GM12873 (cell line): ENCODE measurements around the gene MAN1A1.

Source experiments
- TF ChIP-seq, protein P1 (sequence below): IDR thresholded peaks from 2 replicates; pipeline ENCODE4 v1.5.1; 2012; ENCODE audit warnings: low read depth, mild to moderate bottlenecking, moderate library complexity, low read length, control low read depth; ENCODE audit not compliant: insufficient read depth; ENCODE audit errors: missing control alignments

Gene MAN1A1

DNA sequence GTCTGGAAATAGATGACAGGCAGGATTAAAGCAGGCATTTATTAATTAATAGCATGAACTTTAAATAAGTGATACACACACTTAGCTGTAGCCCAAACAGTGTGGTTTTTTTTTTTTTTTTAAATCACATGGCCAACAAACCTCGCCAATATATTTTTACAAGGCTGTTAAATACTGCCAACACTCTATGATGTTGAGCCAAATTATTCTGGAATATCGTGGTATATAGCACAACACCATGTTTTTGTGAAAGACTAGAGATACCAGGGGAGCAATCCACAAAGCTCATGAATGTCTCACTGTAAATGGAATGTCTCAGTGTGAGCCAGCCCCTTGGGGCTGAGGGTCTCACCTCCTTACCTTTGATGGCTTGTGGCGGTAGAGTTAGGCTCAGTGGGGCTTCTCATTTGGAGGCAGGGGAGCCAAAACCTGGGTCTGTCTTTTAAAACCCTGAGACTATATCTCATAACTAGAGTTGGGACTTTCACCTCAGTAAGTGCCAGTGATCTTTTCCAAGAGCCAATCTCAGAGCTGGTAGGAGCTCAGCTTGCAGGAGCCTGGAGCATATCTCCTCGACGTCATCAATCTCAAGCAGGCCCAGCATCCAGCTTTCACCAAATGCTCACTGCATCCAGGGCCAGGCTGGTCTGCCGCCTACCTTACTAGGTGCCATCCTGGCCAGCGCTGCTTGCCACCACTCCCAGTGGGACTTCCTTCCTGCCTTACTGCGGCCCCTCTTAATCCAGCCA is 192.6 kb downstream of the MAN1A1 start:
- TF ChIP-seq, protein P1, sequence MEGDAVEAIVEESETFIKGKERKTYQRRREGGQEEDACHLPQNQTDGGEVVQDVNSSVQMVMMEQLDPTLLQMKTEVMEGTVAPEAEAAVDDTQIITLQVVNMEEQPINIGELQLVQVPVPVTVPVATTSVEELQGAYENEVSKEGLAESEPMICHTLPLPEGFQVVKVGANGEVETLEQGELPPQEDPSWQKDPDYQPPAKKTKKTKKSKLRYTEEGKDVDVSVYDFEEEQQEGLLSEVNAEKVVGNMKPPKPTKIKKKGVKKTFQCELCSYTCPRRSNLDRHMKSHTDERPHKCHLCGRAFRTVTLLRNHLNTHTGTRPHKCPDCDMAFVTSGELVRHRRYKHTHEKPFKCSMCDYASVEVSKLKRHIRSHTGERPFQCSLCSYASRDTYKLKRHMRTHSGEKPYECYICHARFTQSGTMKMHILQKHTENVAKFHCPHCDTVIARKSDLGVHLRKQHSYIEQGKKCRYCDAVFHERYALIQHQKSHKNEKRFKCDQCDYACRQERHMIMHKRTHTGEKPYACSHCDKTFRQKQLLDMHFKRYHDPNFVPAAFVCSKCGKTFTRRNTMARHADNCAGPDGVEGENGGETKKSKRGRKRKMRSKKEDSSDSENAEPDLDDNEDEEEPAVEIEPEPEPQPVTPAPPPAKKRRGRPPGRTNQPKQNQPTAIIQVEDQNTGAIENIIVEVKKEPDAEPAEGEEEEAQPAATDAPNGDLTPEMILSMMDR = no peak

DNA sequence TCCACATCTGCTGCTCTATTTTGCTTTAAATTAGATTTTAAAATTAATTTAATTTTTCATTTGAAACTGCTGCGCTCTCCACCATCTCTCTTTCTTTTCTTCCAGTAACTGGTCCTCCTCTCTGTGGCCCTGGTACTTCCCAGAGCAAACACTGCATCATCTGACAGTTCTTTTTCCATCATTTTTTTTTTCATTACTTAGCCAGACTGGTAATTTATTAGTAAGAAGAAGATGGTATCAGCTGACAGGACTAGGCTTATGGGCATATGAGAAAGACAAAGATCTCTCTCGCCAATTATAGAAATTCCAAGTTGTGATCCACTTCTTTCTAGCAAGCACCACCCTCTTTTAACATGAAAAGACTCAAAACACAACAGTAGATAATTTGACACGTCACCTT is 197.4 kb downstream of the MAN1A1 start:
- TF ChIP-seq, protein P1 = no peak

DNA sequence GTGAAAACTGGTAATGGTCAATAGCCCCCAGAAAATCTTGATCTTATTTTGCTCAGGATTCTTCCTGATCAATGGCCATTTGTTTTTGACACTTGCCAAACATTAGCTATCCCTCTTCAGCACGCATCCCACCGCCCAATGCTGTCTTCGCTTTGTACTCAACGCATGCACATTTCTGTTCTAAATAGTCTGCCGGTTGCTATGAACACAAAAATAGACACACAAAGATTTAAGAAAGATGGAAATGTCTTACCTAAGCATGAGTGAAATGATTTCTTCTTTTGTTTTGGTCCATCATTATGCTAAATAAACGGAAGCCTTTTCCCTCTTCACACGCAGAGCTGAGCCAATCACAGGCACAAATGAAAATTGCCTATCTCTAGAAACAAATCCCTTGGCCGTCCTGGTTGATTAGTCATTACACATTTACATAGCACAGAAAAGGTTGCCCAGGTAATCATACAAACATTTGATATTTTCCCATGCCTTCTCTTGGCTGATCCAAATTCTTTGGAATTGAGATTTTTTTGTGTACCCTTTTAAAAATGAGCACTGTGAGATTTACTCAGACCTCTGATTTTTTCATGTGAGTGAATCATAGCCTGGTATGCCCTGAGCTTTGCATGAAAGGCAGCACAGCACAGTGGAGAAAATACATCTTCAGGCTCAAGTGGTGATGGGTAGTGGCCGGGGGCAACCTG is 200.6 kb downstream of the MAN1A1 start:
- TF ChIP-seq, protein P1 = no peak

DNA sequence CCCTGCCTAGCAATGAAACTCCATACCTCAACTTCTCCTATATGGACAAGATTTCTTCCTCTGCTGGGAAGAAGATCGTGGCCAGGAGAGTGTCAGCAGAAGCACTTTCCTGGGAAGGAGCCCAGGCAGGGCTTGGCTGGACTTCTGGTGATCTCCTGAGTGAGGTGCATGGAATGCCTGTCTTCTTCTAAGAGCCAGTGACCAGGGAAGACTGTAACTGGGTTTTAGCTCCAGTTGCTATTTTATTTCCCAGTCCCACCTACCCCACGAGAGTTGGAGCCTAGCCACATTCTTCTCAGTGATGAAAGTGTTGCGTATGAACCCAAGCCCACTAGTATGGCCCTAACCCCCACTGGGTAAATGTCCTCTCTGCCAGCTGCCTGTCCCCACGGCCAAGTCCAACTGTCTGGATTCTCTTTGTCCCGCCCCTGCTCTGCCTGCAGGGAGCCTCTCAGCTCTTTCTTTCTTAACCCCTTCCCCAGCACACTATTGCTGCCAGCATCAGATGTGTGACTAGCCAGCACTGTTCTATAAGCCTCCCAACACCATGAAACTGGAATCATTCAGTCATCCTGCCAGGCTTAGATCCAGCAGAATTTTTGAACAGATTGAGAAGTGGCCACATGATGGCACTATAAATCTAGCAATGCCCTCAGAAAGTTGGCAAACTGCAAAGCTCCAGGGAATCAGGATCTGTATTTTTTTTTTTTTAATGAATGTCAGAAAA is 201.3 kb downstream of the MAN1A1 start:
- TF ChIP-seq, protein P1 = peak; percentile 51

DNA sequence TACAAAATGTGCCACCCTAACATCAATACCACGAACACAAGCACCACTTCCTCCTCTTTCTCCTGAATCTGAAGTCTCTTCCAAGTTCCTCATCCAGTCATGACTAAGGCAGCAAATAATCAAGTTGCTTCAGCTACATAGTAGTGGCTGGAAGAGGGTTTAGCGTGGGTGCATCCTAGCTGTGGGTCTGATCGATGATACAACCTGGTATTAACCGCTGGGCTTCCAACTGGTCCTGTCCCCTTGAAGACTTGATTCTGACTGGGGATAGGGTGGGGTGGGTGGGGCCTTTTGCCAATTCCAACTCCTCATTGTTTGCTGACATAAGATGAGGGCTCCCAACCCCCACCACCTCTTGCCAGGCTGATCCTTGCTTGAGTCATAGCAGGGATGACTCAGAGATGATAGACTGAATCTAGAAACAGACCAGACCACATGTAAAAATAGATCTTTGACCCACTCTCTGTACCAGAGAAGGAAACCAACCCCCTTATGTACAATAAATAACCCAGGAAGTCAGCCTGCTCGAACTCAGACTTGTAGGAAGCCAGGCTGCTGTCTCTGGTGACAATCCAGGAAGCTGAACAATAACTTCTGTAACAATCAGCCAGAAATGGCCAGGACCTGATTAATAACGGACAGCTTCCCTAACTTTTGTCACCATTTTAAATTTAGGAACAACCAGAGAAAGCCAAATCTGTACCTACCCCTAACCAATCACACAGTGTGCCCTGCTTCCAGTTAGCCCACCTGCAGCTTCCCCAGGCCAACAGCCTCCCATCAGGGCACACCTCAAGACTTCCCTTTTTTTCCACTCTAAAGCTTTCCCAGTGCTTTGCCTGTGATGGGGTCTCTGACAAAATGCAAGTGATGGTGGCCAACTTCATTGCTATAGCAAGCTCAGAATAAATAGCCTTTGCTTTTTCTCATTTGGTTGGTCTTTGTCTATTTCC is 202.2 kb downstream of the MAN1A1 start:
- TF ChIP-seq, protein P1 = no peak

DNA sequence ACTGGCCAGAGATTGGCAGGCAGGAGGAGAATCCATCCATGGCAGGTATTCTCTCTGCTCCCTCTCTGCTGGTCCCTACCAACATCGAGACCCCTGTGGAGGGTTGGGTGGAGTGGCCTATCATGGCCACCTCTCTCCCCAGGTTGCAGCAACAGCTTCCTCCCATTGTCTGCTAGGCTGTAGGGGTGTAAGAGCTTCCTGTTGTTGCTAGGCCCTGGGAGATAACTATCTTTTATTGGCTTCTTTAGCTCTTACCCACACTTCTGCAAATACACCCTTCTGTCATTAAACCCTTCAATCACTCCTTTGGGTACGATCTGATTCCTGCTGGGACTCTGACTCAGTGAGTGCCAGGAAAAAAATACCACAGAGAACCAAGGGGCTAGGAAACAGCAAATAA is 204.4 kb downstream of the MAN1A1 start:
- TF ChIP-seq, protein P1 = no peak
